Lung (tissue), 12 donors: Measurements from ENCODE around the gene POLR2B. TPM values are rescaled to one million over a fixed set of nuclear protein-coding genes. Genes with fewer than 3 reads are reported as not detected.

Experiments
- ATAC-seq: fragments of 200-7000 bp; cut with Tn5 transposase; one replicate; pipeline ENCODE4 v1.9.1; 2020; ENCODE audit warnings: moderate number of reproducible peaks; ENCODE audit not compliant: insufficient read depth, low FRiP score
- DNase-seq, 3 donors: peaks; one replicate each; pipeline ENCODE4 v3.0.0-alpha.2; 2013 to 2017
- H3K27ac ChIP-seq, 2 donors: one replicate each; pipeline ENCODE4 v1.5.1; 2013; ENCODE audit warnings: mild to moderate bottlenecking in 2 of 2, moderate library complexity in 2 of 2, control low read depth in 1 of 2, inconsistent platforms in 1 of 2, low read depth in 1 of 2, low read length in 1 of 2
- H3K27me3 ChIP-seq, 3 donors: one replicate each; pipeline ENCODE4 v1.5.1; 2013; ENCODE audit warnings: low read length in 2 of 3; ENCODE audit not compliant: control insufficient read depth in 3 of 3, insufficient read depth in 3 of 3
- H3K36me3 ChIP-seq, 4 donors: one replicate each; pipeline ENCODE4 v1.5.1; 2013; ENCODE audit warnings: low read length in 4 of 4, mild to moderate bottlenecking in 1 of 4, moderate library complexity in 1 of 4; ENCODE audit not compliant: control insufficient read depth in 4 of 4, insufficient read depth in 4 of 4
- H3K4me1 ChIP-seq, 5 donors: one replicate each; pipeline ENCODE4 v1.5.1; 2013; ENCODE audit warnings: low read length in 5 of 5, mild to moderate bottlenecking in 2 of 5, moderate library complexity in 1 of 5; ENCODE audit not compliant: control insufficient read depth in 5 of 5, insufficient read depth in 5 of 5
- H3K4me3 ChIP-seq: one replicate; pipeline ENCODE4 v1.5.1; 2013; ENCODE audit warnings: mild to moderate bottlenecking, control low read depth, moderate library complexity
- H3K9ac ChIP-seq, 2 donors: one replicate each; pipeline ENCODE4 v1.5.1; 2013; ENCODE audit warnings: low read length in 2 of 2, control low read depth in 1 of 2; ENCODE audit not compliant: insufficient read depth in 1 of 2
- H3K9me3 ChIP-seq, 4 donors: one replicate each; pipeline ENCODE4 v1.5.1; 2013; ENCODE audit warnings: low read length in 3 of 4, mild to moderate bottlenecking in 1 of 4, moderate library complexity in 1 of 4; ENCODE audit not compliant: control insufficient read depth in 4 of 4, insufficient read depth in 3 of 4
- CTCF ChIP-seq: IDR thresholded peaks from 2 replicates; pipeline ENCODE4 v1.5.1; 2012; ENCODE audit warnings: mild to moderate bottlenecking; ENCODE audit errors: control extremely low read depth, extremely low read depth
- WGBS, 2 donors: extraction: QIAGEN DNeasy Blood & Tissue Kit; methylation state at CpG; one replicate each; pipeline ENCODE4 v1.1.7; 2013; 5-methylcytosine and 5-hydroxymethylcytosine counted together
- polyA plus RNA-seq, 2 donors: library from polyadenylated mRNA; stranded (reverse); fragments of 200-250 nt; gene quantifications; one replicate each; pipeline ENCODE4 v1.2.1, GENCODE V29; 2013
- total RNA-seq, 2 donors: library from RNA; depleted of rRNA in 1 of 2; stranded (reverse); fragments of >200 nt in 1 of 2; gene quantifications; one replicate each; pipeline ENCODE4 v1.2.1, GENCODE V29; 2014 to 2021
- donor health status: control.
- donor health status: control.
- donor health status: Bipolar disorder and iron deficiency.
- donor health status: healthy.
- donor health status: DM: yes; HTN: yes; CAD: no.

POLR2B gene
- total and polyA plus RNA-seq, 4 donors: 23.4 to 112 (median 52.8) TPM

GRCh38 chr4:57042711-57043169, 64.0 kb downstream of the POLR2B start:
- H3K9ac ChIP-seq: peak overlapping the region in 1 of 2 donors; percentile 71
- WGBS, 2 donors: 82 to 88% methylated on average over 5 of the region's 5 CpGs

GRCh38 chr4:57043347-57044251, 64.9 kb downstream of the POLR2B start:
- Histone ChIP-seq H3K4me3 (no peak overlapping the region), H3K36me3 (no peaks in the 10 kb centered on the region), H3K9ac (peak overlapping the region in 1 of 2 donors; percentile 71), H3K4me1 (peaks cover 0 to 42% (median 21%) of the 10 kb centered on the region in 5 donors), H3K27ac (peak overlapping the region; percentile 23 to 79), H3K27me3 (no peaks in the 10 kb centered on the region), H3K9me3 (peaks cover 0 to 2% (median 0%) of the 10 kb centered on the region in 4 donors)
- WGBS, 2 donors: 60 to 65% methylated on average over 6 of the region's 6 CpGs
- ATAC-seq: no peak
- no peak for TF ChIP-seq CTCF
- peak; percentile 55 to 73 (median 72) for DNase-seq

More at GRCh38 chr4:57042711-57043169, 64.0 kb downstream of the POLR2B start:
- DNase-seq (peak; percentile 45 to 81 (median 75)), ATAC-seq (no peak)
- peak overlapping the region; percentile 32 to 52 for H3K27ac ChIP-seq
- H3K4me3 ChIP-seq: no peak overlapping the region
- H3K4me1 ChIP-seq: peaks cover 0 to 42% (median 21%) of the 10 kb centered on the region in 5 donors
- TF ChIP-seq CTCF: no peak
- H3K9me3 ChIP-seq: peaks cover 0 to 2% (median 0%) of the 10 kb centered on the region in 4 donors
- H3K36me3 ChIP-seq: peaks cover 0 to under 1% (median 0%) of the 10 kb centered on the region in 4 donors
- no peaks in the 10 kb centered on the region for H3K27me3 ChIP-seq

- H3K4me1 ChIP-seq: peaks cover 0 to 40% (median 21%) of the 10 kb centered on the region in 5 donors
- ATAC-seq (no peak), DNase-seq (no peak)
- peaks cover 0 to 2% (median 0%) of the 10 kb centered on the region in 4 donors for H3K9me3 ChIP-seq
- no peaks in the 10 kb centered on the region for H3K27me3 ChIP-seq
- TF ChIP-seq CTCF: no peak
- 75 to 86% methylated on average over 1 of the region's 1 CpG for WGBS, 2 donors
- H3K36me3 ChIP-seq: no peaks in the 10 kb centered on the region
- no peak overlapping the region for H3K9ac ChIP-seq
- H3K4me3 ChIP-seq: no peak overlapping the region
- H3K27ac ChIP-seq: peak overlapping the region in 1 of 2 donors; percentile 79
Measured at GRCh38 chr4:57044279-57044678, 65.6 kb downstream of the POLR2B start.
